ENCODE data around the gene SHROOM2.
"Not testable (repeated sequence)": the region's sequence is repeated elsewhere in the genome, so short reads cannot be mapped to it uniquely, and the experiment has no call there.

SHROOM2 gene

GRCh38 chrX:9785944-9786797 is at the start of gene SHROOM2:
SHROOM2 (plus strand) TSS chrX:9786429; CDS start chrX:9786546, 117 bp downstream.
- no peak for DNase-seq (ENCODE audit: low read depth)

- DNase-seq (ENCODE audit: low read depth) = no peak
These were observed 48.9 kb upstream of the SHROOM2 start for GRCh38 chrX:9737363-9737762.

DNA sequence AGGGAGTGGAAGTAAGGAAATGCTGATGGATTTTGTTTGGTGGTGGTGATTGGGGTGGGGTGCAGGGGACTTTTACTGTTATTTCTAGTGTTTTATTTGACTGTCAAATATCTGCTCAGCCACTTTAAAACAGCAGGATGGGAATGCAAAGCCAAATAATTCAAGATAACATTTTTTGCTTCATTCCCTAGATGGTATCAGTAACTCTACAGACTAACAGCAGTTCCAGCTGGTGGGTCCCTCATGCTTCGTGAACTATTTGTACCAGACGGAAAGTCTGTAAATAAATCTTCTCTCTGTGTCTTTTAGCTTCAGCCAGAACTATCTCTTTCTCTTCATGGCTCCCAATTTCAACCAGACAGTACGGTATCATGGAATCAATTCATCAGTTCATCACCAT is 48.1 kb upstream of the SHROOM2 start:
- no peak for DNase-seq (ENCODE audit: low read depth)

GRCh38 chrX:9739130-9739529 is 47.1 kb upstream of the SHROOM2 start:
- DNase-seq (ENCODE audit: low read depth) = no peak

GRCh38 chrX:9745417-9746115 is 40.7 kb upstream of the SHROOM2 start:
- DNase-seq (ENCODE audit: low read depth) = no peak

GRCh38 chrX:9746148-9746888 is 39.9 kb upstream of the SHROOM2 start:
- no peak for DNase-seq (ENCODE audit: low read depth)

DNA sequence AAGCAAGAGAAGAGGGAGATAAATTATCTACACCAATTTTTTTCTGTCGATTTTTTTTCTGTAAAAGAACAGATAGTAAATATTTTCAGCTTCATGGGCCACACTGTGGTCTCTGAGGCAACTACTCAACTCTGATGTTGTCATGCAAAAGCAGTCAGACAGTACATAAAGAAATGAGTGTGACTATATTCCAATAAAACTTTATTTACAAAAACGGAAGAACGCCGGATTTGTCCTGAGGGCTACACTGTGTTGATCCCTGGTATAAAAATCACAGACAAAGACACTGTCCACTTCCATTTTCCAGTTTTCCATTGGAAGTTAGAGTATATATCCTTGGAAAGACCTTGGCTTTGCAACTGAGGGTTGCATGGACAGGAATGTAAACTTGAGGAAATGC is 38.6 kb upstream of the SHROOM2 start:
- no peak for DNase-seq (ENCODE audit: low read depth)

GRCh38 chrX:9749146-9749692 is 37.0 kb upstream of the SHROOM2 start:
- DNase-seq (ENCODE audit: low read depth) = no peak

- DNase-seq (ENCODE audit: low read depth) = no peak
These were observed 28.9 kb upstream of the SHROOM2 start for GRCh38 chrX:9757366-9757765.

DNA sequence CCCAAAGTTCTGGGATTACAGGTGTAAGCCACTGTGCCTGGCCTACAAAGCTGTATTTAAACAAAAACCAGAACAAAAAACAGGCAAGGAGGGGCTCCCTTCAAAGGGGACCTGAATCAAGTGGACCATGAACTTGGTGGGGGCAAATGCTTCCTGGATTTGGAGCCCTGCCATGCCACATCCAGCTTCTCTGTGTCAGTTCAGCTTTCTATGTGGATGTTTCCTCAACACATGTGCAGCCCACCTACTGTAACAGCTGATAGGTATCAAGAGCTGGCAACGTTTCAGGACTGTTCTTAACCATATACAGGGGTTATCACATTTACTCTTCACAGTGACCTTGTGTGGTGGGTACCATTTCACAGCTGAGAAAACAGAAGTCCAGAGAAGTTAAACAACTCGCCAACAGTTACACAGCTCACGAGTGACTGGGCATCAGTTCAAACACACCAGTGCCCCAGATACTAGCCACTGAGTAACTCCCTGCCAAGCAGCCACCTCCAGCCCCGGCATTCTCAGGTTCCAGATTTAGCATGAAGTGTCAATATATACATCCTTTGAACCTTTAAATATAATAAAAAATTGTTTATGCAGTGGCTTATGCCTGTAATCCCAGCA is 28.1 kb upstream of the SHROOM2 start:
- DNase-seq (ENCODE audit: low read depth) = no peak

GRCh38 chrX:9759337-9759736 is 26.9 kb upstream of the SHROOM2 start:
- no peak for DNase-seq (ENCODE audit: low read depth)

GRCh38 chrX:9765072-9765736 is 21.0 kb upstream of the SHROOM2 start:
- no peak for DNase-seq (ENCODE audit: low read depth)

- DNase-seq (ENCODE audit: low read depth) = no peak
These were observed 20.5 kb upstream of the SHROOM2 start, which contains the start of gene GPR143 for GRCh38 chrX:9765737-9766097. GPR143 (minus strand) TSS chrX:9765847; CDS start chrX:9765817, 30 bp downstream.

GRCh38 chrX:9767375-9767774 is 18.9 kb upstream of the SHROOM2 start:
- no peak for DNase-seq (ENCODE audit: low read depth)

GRCh38 chrX:9768321-9768839 is 17.8 kb upstream of the SHROOM2 start:
- DNase-seq (ENCODE audit: low read depth) = not testable (repeated sequence)

- DNase-seq (ENCODE audit: low read depth) = no peak
These were observed 15.9 kb upstream of the SHROOM2 start for GRCh38 chrX:9770319-9770718.

DNA sequence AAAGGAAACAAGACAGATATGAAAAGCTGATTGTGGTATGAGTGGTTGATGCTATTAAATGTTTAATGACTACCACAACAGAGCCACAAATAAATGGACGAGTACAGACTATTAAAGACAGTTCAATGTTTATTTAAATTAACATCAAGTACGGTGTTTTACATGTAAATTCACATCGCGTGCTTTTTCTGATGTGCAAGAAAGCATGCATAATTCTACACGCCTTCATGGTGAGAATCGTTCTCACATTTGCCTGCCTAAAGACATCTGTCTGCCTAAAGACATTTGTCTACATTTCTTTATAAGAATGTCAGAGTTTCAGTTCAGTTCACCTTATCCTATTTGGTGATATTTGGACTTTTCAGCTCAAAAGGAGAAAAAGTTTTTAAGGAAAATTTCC is 13.3 kb upstream of the SHROOM2 start:
- DNase-seq (ENCODE audit: low read depth) = no peak

DNA sequence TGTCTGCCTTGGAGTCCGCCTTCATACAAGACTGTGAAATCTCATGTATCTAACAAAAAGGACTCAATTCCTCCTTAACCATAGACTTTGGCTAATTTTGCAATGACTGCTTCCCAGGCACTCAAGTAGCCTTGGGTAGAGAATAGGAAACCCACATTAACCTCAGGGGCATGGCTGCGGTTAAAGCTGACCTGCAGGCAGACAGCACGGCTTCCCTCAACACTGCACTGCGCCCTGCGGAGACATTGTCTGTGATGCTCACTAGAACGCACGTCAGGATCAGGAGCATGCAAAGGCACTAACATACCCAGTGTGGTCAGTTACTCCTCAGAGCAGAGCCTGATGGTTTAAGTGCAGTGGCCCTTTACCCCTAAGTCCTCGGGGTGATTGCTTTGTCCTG is 10.3 kb upstream of the SHROOM2 start:
- no peak for DNase-seq (ENCODE audit: low read depth)

GRCh38 chrX:9781941-9782340 is 4.3 kb upstream of the SHROOM2 start:
- DNase-seq (ENCODE audit: low read depth) = no peak

GRCh38 chrX:9784332-9784731 is 1.9 kb upstream of the SHROOM2 start:
- DNase-seq (ENCODE audit: low read depth) = no peak
